OCI-LY7 (cell line): Measurements from ENCODE around the gene CD164L2. TPM values are rescaled to one million over a fixed set of nuclear protein-coding genes. Genes with fewer than 3 reads are reported as not detected.

Experiments
- BruUV-seq: library from RNA; stranded (reverse); fragments of 400-500 nt; replicated peaks from 2 replicates; lab custom pipeline; 2021; lab: Mats Ljungman, UMichigan
- CTCF ChIA-PET: fragments of 300-600 bp; sonication (Branson Sonifier 250); formaldehyde crosslinking; loops from one replicate; lab custom pipeline; 2022; ENCODE audit warnings: antibody characterized with exemption; ENCODE audit not compliant: unreplicated experiment; lab: Charles Lee
- POLR2A ChIA-PET: fragments of 300-600 bp; sonication (Branson Sonifier 250); formaldehyde crosslinking; loops from one replicate; lab custom pipeline; 2022; ENCODE audit warnings: antibody characterized with exemption; lab: Charles Lee
- DNase-seq: peaks from one replicate; pipeline ENCODE4 v3.0.0-alpha.2; 2015; ENCODE audit warnings: low spot score
- H2AFZ ChIP-seq: fragments of 200-600 bp; sonication (generic), shearing (Covaris generic); 2 replicates; pipeline ENCODE4 v1.6.1; 2014; ENCODE audit warnings: mild to moderate bottlenecking, antibody characterized with exemption, low read length, moderate library complexity
- H3K27ac ChIP-seq: fragments of 200-600 bp; sonication (generic); 2 replicates; pipeline ENCODE4 v1.5.1; 2014; ENCODE audit warnings: mixed run types, low read depth, mild to moderate bottlenecking, moderate library complexity, low read length, inconsistent platforms; ENCODE audit not compliant: poor library complexity, severe bottlenecking
- H3K36me3 ChIP-seq: fragments of 200-600 bp; sonication (generic); 2 replicates; pipeline ENCODE4 v1.6.1; 2014; ENCODE audit warnings: mild to moderate bottlenecking, antibody characterized with exemption, low read length, moderate library complexity, mixed read lengths; ENCODE audit not compliant: insufficient read depth
- H3K4me1 ChIP-seq: fragments of 200-600 bp; sonication (generic); 2 replicates; pipeline ENCODE4 v1.5.1; 2014; ENCODE audit warnings: mild to moderate bottlenecking, low read length; ENCODE audit not compliant: insufficient read depth, poor library complexity, severe bottlenecking
- H3K4me2 ChIP-seq: fragments of 200-600 bp; sonication (generic); 2 replicates; pipeline ENCODE4 v1.6.1; 2014; ENCODE audit warnings: mild to moderate bottlenecking, low read length
- H3K4me3 ChIP-seq: fragments of 200-600 bp; sonication (generic); 2 replicates; pipeline ENCODE4 v1.5.1; 2014; ENCODE audit warnings: mild to moderate bottlenecking, low read depth, low read length; ENCODE audit not compliant: poor library complexity, severe bottlenecking
- H3K79me2 ChIP-seq: fragments of 200-600 bp; sonication (generic); 2 replicates; pipeline ENCODE4 v1.6.1; 2016; ENCODE audit warnings: low read depth, mild to moderate bottlenecking, low read length, moderate library complexity, mixed read lengths; ENCODE audit not compliant: insufficient read depth
- H3K9me2 ChIP-seq: fragments of 200-600 bp; sonication (generic); 2 replicates; pipeline ENCODE4 v1.6.1; 2016; ENCODE audit warnings: mild to moderate bottlenecking, low read length, mixed read lengths; ENCODE audit not compliant: insufficient read depth
- H3K9me3 ChIP-seq: fragments of 200-600 bp; sonication (generic); 2 replicates; pipeline ENCODE4 v1.6.1; 2014; ENCODE audit warnings: mild to moderate bottlenecking, mixed run types, low read length, mixed read lengths
- H4K20me1 ChIP-seq: fragments of 200-600 bp; sonication (generic); 2 replicates; pipeline ENCODE4 v1.6.1; 2014; ENCODE audit warnings: mild to moderate bottlenecking, antibody characterized with exemption, low read length, moderate library complexity, mixed read lengths; ENCODE audit not compliant: insufficient read depth
- EZH2phosphoT487 ChIP-seq: fragments of 200-600 bp; sonication (generic); IDR thresholded peaks from 2 replicates; pipeline ENCODE4 v1.6.1; 2018; ENCODE audit warnings: low read depth, borderline replicate concordance, mild to moderate bottlenecking, mixed run types, antibody characterized with exemption, low read length, moderate library complexity, mixed read lengths
- intact Hi-C: fragments of 100-400 bp; cut with micrococcal nuclease; formaldehyde crosslinking; loops from one replicate; pipeline ENCODE4 v1.10.0; 2022; ENCODE audit not compliant: unreplicated experiment
- total RNA-seq, 2 experiments: library from RNA; depleted of rRNA in 1 of 2; stranded (reverse); fragments of >200 nt in 1 of 2; shearing (Covaris generic) in 1 of 2; gene quantifications; 2 replicates each; pipeline ENCODE4 v1.2.3, GENCODE V29; 2014 to 2022
- TF ChIP-seq, protein P1 (sequence below): fragments of 200-600 bp; sonication (generic); conservative IDR thresholded peaks from 2 replicates; pipeline ENCODE4 v1.5.1; 2014; ENCODE audit warnings: mild to moderate bottlenecking, antibody characterized with exemption, low read length, moderate library complexity, mixed read lengths

The CD164L2 gene
- total RNA-seq, 2 experiments from 2014 or later = not detected

DNA sequence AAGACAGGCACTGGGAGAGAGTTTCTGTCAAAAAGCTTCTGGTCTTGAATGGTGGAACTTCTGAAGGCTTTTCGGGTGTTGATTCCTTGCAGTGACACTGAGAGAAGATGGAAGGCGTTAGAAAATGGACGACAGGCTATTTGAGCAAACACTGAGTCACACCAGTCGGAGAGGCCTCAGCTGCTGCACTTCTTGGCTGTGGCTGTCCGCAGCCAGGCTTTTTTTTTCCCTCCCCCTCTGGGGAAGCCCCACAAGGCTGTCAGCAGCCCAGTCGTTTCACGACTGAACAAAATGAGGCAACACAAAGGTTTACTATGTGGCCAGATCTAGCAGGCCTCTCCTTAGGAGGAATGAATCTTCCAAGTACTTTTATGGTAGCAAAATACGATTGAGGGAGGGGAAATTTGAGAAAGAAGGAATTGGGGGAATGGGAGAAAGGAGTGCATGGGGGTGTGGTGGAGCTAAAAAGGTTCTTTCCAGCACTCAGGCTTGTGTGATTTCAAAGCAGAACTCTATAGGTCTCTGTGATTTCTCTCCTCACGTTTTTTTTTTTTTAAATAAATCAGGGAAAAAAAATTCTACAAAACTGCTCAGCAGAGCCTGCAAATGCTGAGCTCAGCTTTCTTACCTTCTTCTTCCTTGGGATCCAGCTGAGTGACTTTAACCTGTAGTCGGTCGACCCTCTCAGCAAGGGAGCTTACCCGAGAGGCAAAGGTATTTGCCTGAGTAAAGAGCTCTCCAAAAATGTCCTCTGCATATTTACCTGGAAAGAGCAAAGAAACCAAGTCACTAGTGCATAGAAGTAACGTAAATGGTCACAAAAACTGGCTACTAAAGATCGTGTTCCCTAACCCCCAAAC is 35.4 kb upstream of the CD164L2 start:
- CTCF ChIA-PET = no interaction called here
- no TSS peak for BruUV-seq
- Histone ChIP-seq H4K20me1 (no peaks in the 10 kb centered on the region), H3K4me1 (peaks cover 34% of the 10 kb centered on the region), H2AFZ (no peak overlapping the region), H3K36me3 (peaks cover 69% of the 10 kb centered on the region), H3K79me2 (peaks cover 8% of the 10 kb centered on the region; the same call in 1 of the 2 replicates), H3K4me2 (no peak overlapping the region; the same call in 1 of the 2 replicates), H3K4me3 (no peak overlapping the region), H3K9me3 (no peaks in the 10 kb centered on the region), H3K27ac (no peak overlapping the region), H3K9me2 (no peaks in the 10 kb centered on the region)
- no peak for DNase-seq
- POLR2A ChIA-PET = interaction anchor here (0.6 to 1.2 kb wide), 5 partner anchors 17 to 423 kb away, joined by 3 to 5 read pairs (median 3); no protein-coding TSS in a partner anchor
- intact Hi-C loops = loop anchor here (5.0 kb wide), 2 partner anchors 109 to 184 kb away; partner anchors contain the start of gene AHDC1
- no peak for TF ChIP-seq EZH2phosphoT487
- TF ChIP-seq, protein P1, sequence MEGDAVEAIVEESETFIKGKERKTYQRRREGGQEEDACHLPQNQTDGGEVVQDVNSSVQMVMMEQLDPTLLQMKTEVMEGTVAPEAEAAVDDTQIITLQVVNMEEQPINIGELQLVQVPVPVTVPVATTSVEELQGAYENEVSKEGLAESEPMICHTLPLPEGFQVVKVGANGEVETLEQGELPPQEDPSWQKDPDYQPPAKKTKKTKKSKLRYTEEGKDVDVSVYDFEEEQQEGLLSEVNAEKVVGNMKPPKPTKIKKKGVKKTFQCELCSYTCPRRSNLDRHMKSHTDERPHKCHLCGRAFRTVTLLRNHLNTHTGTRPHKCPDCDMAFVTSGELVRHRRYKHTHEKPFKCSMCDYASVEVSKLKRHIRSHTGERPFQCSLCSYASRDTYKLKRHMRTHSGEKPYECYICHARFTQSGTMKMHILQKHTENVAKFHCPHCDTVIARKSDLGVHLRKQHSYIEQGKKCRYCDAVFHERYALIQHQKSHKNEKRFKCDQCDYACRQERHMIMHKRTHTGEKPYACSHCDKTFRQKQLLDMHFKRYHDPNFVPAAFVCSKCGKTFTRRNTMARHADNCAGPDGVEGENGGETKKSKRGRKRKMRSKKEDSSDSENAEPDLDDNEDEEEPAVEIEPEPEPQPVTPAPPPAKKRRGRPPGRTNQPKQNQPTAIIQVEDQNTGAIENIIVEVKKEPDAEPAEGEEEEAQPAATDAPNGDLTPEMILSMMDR = no peak

DNA sequence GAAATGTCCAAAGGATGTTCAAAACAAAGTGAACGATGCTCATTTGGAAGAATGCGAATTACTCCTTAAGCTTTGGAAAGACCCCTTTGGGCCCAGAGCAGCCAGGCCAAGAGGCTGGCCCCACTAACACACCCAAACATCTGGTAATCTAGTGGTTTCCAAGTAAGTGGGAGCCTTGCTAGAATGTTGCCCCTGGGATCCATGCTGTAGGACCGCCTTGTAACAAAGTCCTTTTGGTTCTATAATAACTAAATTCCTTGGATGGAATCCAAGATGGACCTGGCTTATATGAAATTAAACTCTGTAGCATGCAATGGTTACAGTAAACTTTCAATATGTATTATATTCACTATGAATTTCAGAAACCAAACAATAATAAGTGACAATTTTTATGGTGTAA is 34.6 kb upstream of the CD164L2 start:
- no peaks in the 10 kb centered on the region for H3K9me3 ChIP-seq
- H2AFZ ChIP-seq = no peak overlapping the region
- BruUV-seq = no TSS peak
- peaks cover 34% of the 10 kb centered on the region for H3K4me1 ChIP-seq
- ChIA-PET CTCF (no interaction called here), POLR2A (interaction anchor here (1.2 kb wide), 1 partner anchor 20 kb away, joined by 3 read pairs; no protein-coding TSS in a partner anchor)
- H3K4me2 ChIP-seq = no peak overlapping the region
- TF ChIP-seq EZH2phosphoT487 = no peak
- TF ChIP-seq, protein P1 = no peak
- peaks cover 6% of the 10 kb centered on the region; the same call in 1 of the 2 replicates for H3K79me2 ChIP-seq
- no peak overlapping the region for H3K4me3 ChIP-seq
- H3K9me2 ChIP-seq = no peaks in the 10 kb centered on the region
- DNase-seq = no peak
- no peaks in the 10 kb centered on the region for H4K20me1 ChIP-seq
- H3K36me3 ChIP-seq = peaks cover 76% of the 10 kb centered on the region
- intact Hi-C loops = loop anchor here (2.0 to 5.0 kb wide), 3 partner anchors 71 to 185 kb away; partner anchors contain the start of gene AHDC1
- H3K27ac ChIP-seq = no peak overlapping the region
